A549 (cell line): Measurements from ENCODE around the gene MAP3K9. TPM values are rescaled to one million over a fixed set of nuclear protein-coding genes. Genes with fewer than 3 reads are reported as not detected.

ENCODE experiments used
- ATAC-seq, 2 experiments: fragments of 200-7000 bp in 1 of 2; fragments of >200 bp in 1 of 2; cut with Nextera tagmentation in 1 of 2; cut with Tn5 transposase in 1 of 2; 3 replicates each; pipeline versions ENCODE4 v1.8.0 to v1.9.1; 2018 to 2020; ENCODE audit warnings: mild to moderate bottlenecking in 1 of 2, moderate library complexity in 1 of 2
- CTCF ChIA-PET: fragments of 300-600 bp; sonication (Branson Sonifier 250); formaldehyde crosslinking; extraction: SDS; loops from one replicate; lab custom pipeline; 2021; ENCODE audit warnings: antibody characterized with exemption, inconsistent platforms; lab: Yijun Ruan, JAX
- POLR2A ChIA-PET: fragments of 350-600 bp; formaldehyde crosslinking; extraction: SDS; loops from one replicate; lab custom pipeline; 2021; ENCODE audit warnings: antibody characterized with exemption, inconsistent platforms; lab: Yijun Ruan, JAX
- DNase-seq, 2 experiments: peaks; one replicate each; pipeline versions ENCODE4 v3.0.0 to v3.0.0-alpha.2; 2011 to 2016; ENCODE audit warnings: low read depth in 1 of 2, low spot score in 1 of 2
- FAIRE-seq: peaks from 2 replicates; lab custom pipeline; 2011; peaks lifted over from hg19 to GRCh38; lab: Jason Lieb, UNC
- H3K27ac ChIP-seq, 2 experiments: fragments of >200 bp; sonication (Bioruptor Twin); formaldehyde crosslinking; 3 replicates each; pipeline ENCODE4 v1.5.1; 2016 to 2017
- H3K4me1 ChIP-seq: fragments of >200 bp; sonication (Bioruptor Twin); formaldehyde crosslinking; 3 replicates; pipeline ENCODE4 v1.6.1; 2016
- H3K4me2 ChIP-seq: fragments of >200 bp; sonication (Bioruptor Twin); formaldehyde crosslinking; 3 replicates; pipeline ENCODE4 v1.6.1; 2016
- H3K4me3 ChIP-seq: fragments of >200 bp; sonication (Bioruptor Twin); formaldehyde crosslinking; 3 replicates; pipeline ENCODE4 v1.5.1; 2016
- H3K9me3 ChIP-seq: fragments of >200 bp; sonication (Bioruptor Twin); formaldehyde crosslinking; 3 replicates; pipeline ENCODE4 v1.6.1; 2016
- CBX8 ChIP-seq: fragments of 200-600 bp; sonication (generic); IDR thresholded peaks from 2 replicates; pipeline ENCODE4 v1.6.1; 2016
- CHD4 ChIP-seq: fragments of 200-600 bp; sonication (generic); IDR thresholded peaks from 2 replicates; pipeline ENCODE4 v1.6.1; 2016; ENCODE audit warnings: antibody characterized with exemption, mild to moderate bottlenecking, borderline replicate concordance
- EP300 ChIP-seq, 2 experiments: fragments of >200 bp; sonication (Bioruptor Twin); formaldehyde crosslinking; IDR thresholded peaks; 2 replicates in 1 of 2; 3 replicates in 1 of 2; pipeline ENCODE4 v1.6.1; 2016 to 2017
- FOSL2 ChIP-seq, 2 experiments: fragments of 450-650 bp in 1 of 2; fragments of >200 bp in 1 of 2; sonication (Bioruptor Twin) in 1 of 2; formaldehyde crosslinking; IDR thresholded peaks; 2 replicates each; pipeline versions ENCODE4 v1.5.0 to v1.6.1; 2016 to 2020; ENCODE audit warnings: mild to moderate bottlenecking in 1 of 2, moderate library complexity in 1 of 2
- HEYL ChIP-seq: fragments of 250-450 bp; sonication (Bioruptor Pico); IDR thresholded peaks from 2 replicates; pipeline ENCODE4 v1.8.0; 2021; ENCODE audit warnings: mild to moderate bottlenecking, moderate library complexity
- HOXB5 ChIP-seq: fragments of 250-450 bp; sonication (Bioruptor Pico); IDR thresholded peaks from 2 replicates; pipeline ENCODE4 v1.5.0; 2020; ENCODE audit warnings: mild to moderate bottlenecking, moderate library complexity
- JUN ChIP-seq, 2 experiments: fragments of >200 bp; sonication (Bioruptor Twin); formaldehyde crosslinking; IDR thresholded peaks; 2 replicates in 1 of 2; 3 replicates in 1 of 2; pipeline ENCODE4 v1.6.1; 2016 to 2017
- KDM1A ChIP-seq: fragments of 200-600 bp; sonication (generic); IDR thresholded peaks from 2 replicates; pipeline ENCODE4 v1.6.1; 2016; ENCODE audit warnings: low read depth, mild to moderate bottlenecking
- MAFK ChIP-seq: fragments of 450-650 bp; IDR thresholded peaks from 2 replicates; pipeline ENCODE4 v1.6.1; 2014; ENCODE audit not compliant: partially characterized antibody
- MYC ChIP-seq: IDR thresholded peaks from 2 replicates; pipeline ENCODE4 v1.6.1; 2012; ENCODE audit warnings: mild to moderate bottlenecking, inconsistent platforms, low read length, improper control_type of control experiment, borderline replicate concordance
- PHF8 ChIP-seq: fragments of 200-600 bp; sonication (generic); IDR thresholded peaks from 2 replicates; pipeline ENCODE4 v1.6.1; 2016; ENCODE audit warnings: low read depth, mild to moderate bottlenecking, antibody characterized with exemption, moderate library complexity, borderline replicate concordance
- POLR2A ChIP-seq: IDR thresholded peaks from 2 replicates; pipeline ENCODE4 v1.6.1; 2012; ENCODE audit warnings: mild to moderate bottlenecking, low read length
- POLR2AphosphoS2 ChIP-seq: conservative IDR thresholded peaks from 2 replicates; pipeline ENCODE4 v1.6.1; 2012; ENCODE audit warnings: low read length, improper control_type of control experiment, inconsistent platforms
- RCOR1 ChIP-seq: fragments of 150-350 bp; IDR thresholded peaks from 2 replicates; pipeline ENCODE4 v1.6.1; 2014; ENCODE audit warnings: antibody characterized with exemption, low read length, low read depth
- RFX5 ChIP-seq: fragments of 450-650 bp; IDR thresholded peaks from 2 replicates; pipeline ENCODE4 v1.7.1; 2014; ENCODE audit warnings: antibody characterized with exemption, mild to moderate bottlenecking, moderate library complexity
- TFCP2L1 ChIP-seq: fragments of 250-450 bp; sonication (Bioruptor Pico); IDR thresholded peaks from 2 replicates; pipeline ENCODE4 v1.5.0; 2021; ENCODE audit warnings: mild to moderate bottlenecking
- ZSCAN20 ChIP-seq: fragments of 250-450 bp; sonication (Bioruptor Pico); IDR thresholded peaks from 2 replicates; pipeline ENCODE4 v1.8.0; 2022; ENCODE audit warnings: mild to moderate bottlenecking, moderate library complexity
- WGBS: methylation state at CpG from one replicate; pipeline ENCODE4 v1.1.6; 2017; ENCODE audit errors: missing lambda C conversion rate; 5-methylcytosine and 5-hydroxymethylcytosine counted together
- polyA plus RNA-seq, 4 experiments: library from polyadenylated mRNA; depleted of rRNA in 3 of 4; stranded (reverse); fragments of >200 nt; fragmentation: RNase III in 1 of 4; extraction: RNeasy Plus Mini Kit Qiagen cat#74134 plus additional on column Dnase treatment in 1 of 4; gene quantifications; 2 replicates in 3 of 4; 3 replicates in 1 of 4; pipeline ENCODE4 v1.2.3, GENCODE V29; 2011 to 2017
- TF ChIP-seq, protein P1 (sequence below): fragments of >200 bp; sonication (Bioruptor Twin); formaldehyde crosslinking; IDR thresholded peaks from 3 replicates; pipeline ENCODE4 v1.5.1; 2016
- TF ChIP-seq, protein P2 (sequence below): IDR thresholded peaks from 2 replicates; pipeline ENCODE4 v1.6.1; 2012
- TF ChIP-seq, protein P3 (sequence below): fragments of >200 bp; sonication (Bioruptor Twin); formaldehyde crosslinking; IDR thresholded peaks from 2 replicates; pipeline ENCODE4 v1.6.1; 2016

MAP3K9 gene
- polyA plus RNA-seq, 2 of the 4 experiments (the other 2 are of a cell fraction) = 5.3 to 8.5 TPM

- ChIA-PET CTCF (interaction anchor here (0.8 to 1.3 kb wide), 2 partner anchors 11 to 200 kb away, joined by 3 read pairs; no protein-coding TSS in a partner anchor), POLR2A (interaction anchor here (1.7 kb wide), 1 partner anchor 37 kb away, joined by 4 read pairs; the partner anchor contains the start of gene MAP3K9)
- ATAC-seq = peak in 1 of 2 experiments; percentile 32; a peak in 1 of 6 replicates
- 87% methylated on average over 15 of the region's 15 CpGs for WGBS
- no peak for FAIRE-seq
- no peak for DNase-seq
- 0 out of 6 replicates have a peak overlapping the region, but pooled peaks of 1 of the 2 experiments have one; percentile 11 for H3K27ac ChIP-seq
- H3K4me2 ChIP-seq = no peak overlapping the region
- H3K4me1 ChIP-seq = no peaks in the 10 kb centered on the region
- H3K9me3 ChIP-seq = no peaks in the 10 kb centered on the region
- no peak overlapping the region for H3K4me3 ChIP-seq
- TF ChIP-seq MAFK (peak; percentile 51), MYC (no peak)
Measured at GRCh38 chr14:70771781-70772212, 37.5 kb downstream of the MAP3K9 start.

DNA sequence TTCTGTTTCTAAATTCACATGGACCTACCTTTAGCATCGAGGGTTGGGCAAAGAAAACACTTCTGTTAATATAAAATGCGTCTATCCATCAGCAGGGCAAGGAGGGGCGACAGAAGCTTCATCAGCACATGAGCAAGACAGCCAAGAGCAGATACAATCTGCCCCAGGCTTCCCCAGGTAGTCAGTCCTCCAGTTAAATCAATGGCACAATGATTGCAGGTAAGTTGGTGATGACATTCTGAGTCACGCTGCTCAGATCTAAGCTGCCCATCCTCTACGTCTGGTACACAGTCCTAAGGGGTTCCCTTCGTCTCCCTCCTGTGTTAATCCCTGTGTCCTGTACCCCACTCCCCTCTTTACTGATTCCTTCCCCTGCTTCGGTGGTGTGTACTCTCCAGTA lies 38.8 kb downstream of the MAP3K9 start:
- 81% methylated on average over 7 of the region's 7 CpGs for WGBS

GRCh38 chr14:70759398-70759797 lies 49.9 kb downstream of the MAP3K9 start:
- ChIA-PET CTCF (interaction anchor here (1.3 to 2.3 kb wide), 2 partner anchors 10 to 58 kb away, joined by 3 to 7 read pairs; no protein-coding TSS in a partner anchor), POLR2A (no interaction called here)
- no peak for FAIRE-seq
- H3K9me3 ChIP-seq = no peaks in the 10 kb centered on the region
- WGBS = 92% methylated on average over 1 of the region's 1 CpG
- no peak overlapping the region for H3K4me3 ChIP-seq
- no peak overlapping the region for H3K4me2 ChIP-seq
- TF ChIP-seq CBX8 = no peak
- TF ChIP-seq RCOR1 = no peak
- no peak for TF ChIP-seq EP300 (IDR thresholded peaks at IDR 0.05)
- no peak for TF ChIP-seq FOSL2 (IDR thresholded peaks at IDR 0.05)
- TF ChIP-seq FOSL2 (CRISPR knock-in tag; IDR thresholded peaks at IDR 0.05) = no peak
- TF ChIP-seq KDM1A = no peak
- TF ChIP-seq, protein P1, sequence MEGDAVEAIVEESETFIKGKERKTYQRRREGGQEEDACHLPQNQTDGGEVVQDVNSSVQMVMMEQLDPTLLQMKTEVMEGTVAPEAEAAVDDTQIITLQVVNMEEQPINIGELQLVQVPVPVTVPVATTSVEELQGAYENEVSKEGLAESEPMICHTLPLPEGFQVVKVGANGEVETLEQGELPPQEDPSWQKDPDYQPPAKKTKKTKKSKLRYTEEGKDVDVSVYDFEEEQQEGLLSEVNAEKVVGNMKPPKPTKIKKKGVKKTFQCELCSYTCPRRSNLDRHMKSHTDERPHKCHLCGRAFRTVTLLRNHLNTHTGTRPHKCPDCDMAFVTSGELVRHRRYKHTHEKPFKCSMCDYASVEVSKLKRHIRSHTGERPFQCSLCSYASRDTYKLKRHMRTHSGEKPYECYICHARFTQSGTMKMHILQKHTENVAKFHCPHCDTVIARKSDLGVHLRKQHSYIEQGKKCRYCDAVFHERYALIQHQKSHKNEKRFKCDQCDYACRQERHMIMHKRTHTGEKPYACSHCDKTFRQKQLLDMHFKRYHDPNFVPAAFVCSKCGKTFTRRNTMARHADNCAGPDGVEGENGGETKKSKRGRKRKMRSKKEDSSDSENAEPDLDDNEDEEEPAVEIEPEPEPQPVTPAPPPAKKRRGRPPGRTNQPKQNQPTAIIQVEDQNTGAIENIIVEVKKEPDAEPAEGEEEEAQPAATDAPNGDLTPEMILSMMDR = no peak
- no peak for TF ChIP-seq JUN (IDR thresholded peaks at IDR 0.05)
- no peak for TF ChIP-seq ZSCAN20 (CRISPR knock-in tag)
- no peak for TF ChIP-seq HEYL (CRISPR knock-in tag)
- TF ChIP-seq, protein P2, sequence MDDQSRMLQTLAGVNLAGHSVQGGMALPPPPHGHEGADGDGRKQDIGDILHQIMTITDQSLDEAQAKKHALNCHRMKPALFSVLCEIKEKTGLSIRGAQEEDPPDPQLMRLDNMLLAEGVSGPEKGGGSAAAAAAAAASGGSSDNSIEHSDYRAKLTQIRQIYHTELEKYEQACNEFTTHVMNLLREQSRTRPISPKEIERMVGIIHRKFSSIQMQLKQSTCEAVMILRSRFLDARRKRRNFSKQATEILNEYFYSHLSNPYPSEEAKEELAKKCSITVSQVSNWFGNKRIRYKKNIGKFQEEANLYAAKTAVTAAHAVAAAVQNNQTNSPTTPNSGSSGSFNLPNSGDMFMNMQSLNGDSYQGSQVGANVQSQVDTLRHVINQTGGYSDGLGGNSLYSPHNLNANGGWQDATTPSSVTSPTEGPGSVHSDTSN = no peak
- no peak for TF ChIP-seq POLR2AphosphoS2
- no peak for TF ChIP-seq TFCP2L1 (CRISPR knock-in tag)
- no peak for TF ChIP-seq MAFK
- TF ChIP-seq, all 56 proteins: peak for 0
- DNase-seq = no peak
- Histone ChIP-seq H3K27ac (no peak overlapping the region), H3K4me1 (peaks cover 25% of the 10 kb centered on the region)
- no peak for ATAC-seq

More for the DNA sequence above, 38.8 kb downstream of the MAP3K9 start:
- Histone ChIP-seq H3K4me3 (no peak overlapping the region), H3K9me3 (no peaks in the 10 kb centered on the region), H3K4me2 (no peak overlapping the region), H3K27ac (no peak overlapping the region), H3K4me1 (no peaks in the 10 kb centered on the region)
- ATAC-seq (no peak), DNase-seq (no peak), FAIRE-seq (no peak)
- TF ChIP-seq PHF8 (no peak), RFX5 (no peak), POLR2AphosphoS2 (no peak), POLR2A (no peak), CHD4 (no peak), HOXB5 (no peak), FOSL2 (IDR thresholded peaks at IDR 0.05) (no peak), FOSL2 (CRISPR knock-in tag; IDR thresholded peaks at IDR 0.05) (no peak)
- TF ChIP-seq, protein P3, sequence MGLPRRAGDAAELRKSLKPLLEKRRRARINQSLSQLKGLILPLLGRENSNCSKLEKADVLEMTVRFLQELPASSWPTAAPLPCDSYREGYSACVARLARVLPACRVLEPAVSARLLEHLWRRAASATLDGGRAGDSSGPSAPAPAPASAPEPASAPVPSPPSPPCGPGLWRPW = no peak
- ChIA-PET POLR2A (no interaction called here), CTCF (interaction anchor here (1.0 kb wide), 1 partner anchor 56 kb away, joined by 3 read pairs; no protein-coding TSS in a partner anchor)
